SJCRH30 (cell line): ENCODE results near the gene PRKAG3. TPM values are rescaled to one million over a fixed set of nuclear protein-coding genes. Genes with fewer than 3 reads are reported as not detected.

ENCODE experiments used
- DNase-seq, 2 experiments: peaks; one replicate each; pipeline ENCODE4 v3.0.0-alpha.2; 2015 to 2020
- H3K27ac ChIP-seq: fragments of 250-450 bp; sonication (Bioruptor Pico); 2 replicates; pipeline ENCODE4 v1.5.1; 2020; ENCODE audit warnings: mild to moderate bottlenecking, moderate library complexity
- H3K27me3 ChIP-seq: fragments of 250-450 bp; sonication (Bioruptor Pico); 2 replicates; pipeline ENCODE4 v1.5.1; 2020; ENCODE audit warnings: mild to moderate bottlenecking, moderate library complexity
- H3K36me3 ChIP-seq: fragments of 250-450 bp; sonication (Bioruptor Pico); 2 replicates; pipeline ENCODE4 v1.5.1; 2020; ENCODE audit warnings: mild to moderate bottlenecking, moderate library complexity
- H3K4me1 ChIP-seq: fragments of 250-450 bp; sonication (Bioruptor Pico); 2 replicates; pipeline ENCODE4 v1.5.1; 2020; ENCODE audit warnings: mild to moderate bottlenecking, moderate library complexity
- H3K4me3 ChIP-seq: fragments of 250-450 bp; sonication (Bioruptor Pico); 2 replicates; pipeline ENCODE4 v1.5.1; 2020; ENCODE audit warnings: mild to moderate bottlenecking, moderate library complexity
- H3K9me3 ChIP-seq: fragments of 250-450 bp; sonication (Bioruptor Pico); replicated peaks from 2 replicates; pipeline ENCODE4 v1.5.1; 2020; ENCODE audit warnings: mild to moderate bottlenecking, moderate library complexity
- total RNA-seq: library from RNA; depleted of rRNA; stranded (reverse); fragments of >200 nt; shearing (Covaris generic); gene quantifications from 2 replicates; pipeline ENCODE4 v1.2.3, GENCODE V29; 2014

The PRKAG3 gene
- total RNA-seq, 1 experiment from 2014 or later: 0.16 TPM

GRCh38 chr2:218871345-218872302 is 40.0 kb upstream of the PRKAG3 start:
- no peak overlapping the region for H3K27ac ChIP-seq
- H3K36me3 ChIP-seq: no peaks in the 10 kb centered on the region
- no peaks in the 10 kb centered on the region for H3K27me3 ChIP-seq
- H3K4me1 ChIP-seq: peaks cover 3% of the 10 kb centered on the region
- no peak for DNase-seq
- no peaks in the 10 kb centered on the region for H3K9me3 ChIP-seq
- no peak overlapping the region for H3K4me3 ChIP-seq

- Histone ChIP-seq H3K36me3 (no peaks in the 10 kb centered on the region), H3K4me3 (no peak overlapping the region), H3K9me3 (no peaks in the 10 kb centered on the region), H3K27me3 (no peaks in the 10 kb centered on the region), H3K27ac (no peak overlapping the region), H3K4me1 (no peaks in the 10 kb centered on the region)
- DNase-seq: no peak
Measured at GRCh38 chr2:218870984-218871344, 39.4 kb upstream of the PRKAG3 start.

GRCh38 chr2:218869064-218869463 is 37.5 kb upstream of the PRKAG3 start:
- no peak overlapping the region for H3K4me3 ChIP-seq
- H3K27me3 ChIP-seq: no peaks in the 10 kb centered on the region
- H3K4me1 ChIP-seq: no peaks in the 10 kb centered on the region
- no peaks in the 10 kb centered on the region for H3K9me3 ChIP-seq
- H3K36me3 ChIP-seq: no peaks in the 10 kb centered on the region
- DNase-seq: no peak
- no peak overlapping the region for H3K27ac ChIP-seq

- Histone ChIP-seq H3K27me3 (no peaks in the 10 kb centered on the region), H3K4me3 (no peak overlapping the region), H3K36me3 (no peaks in the 10 kb centered on the region), H3K4me1 (no peaks in the 10 kb centered on the region), H3K9me3 (no peaks in the 10 kb centered on the region), H3K27ac (no peak overlapping the region)
- no peak for DNase-seq
Measured at GRCh38 chr2:218867900-218868299, 36.3 kb upstream of the PRKAG3 start.

GRCh38 chr2:218865999-218866398 is 34.4 kb upstream of the PRKAG3 start:
- H3K9me3 ChIP-seq: no peaks in the 10 kb centered on the region
- no peaks in the 10 kb centered on the region for H3K36me3 ChIP-seq
- H3K27me3 ChIP-seq: no peaks in the 10 kb centered on the region
- no peak overlapping the region for H3K4me3 ChIP-seq
- no peak for DNase-seq
- no peak overlapping the region for H3K27ac ChIP-seq
- H3K4me1 ChIP-seq: no peaks in the 10 kb centered on the region; the same call in 1 of the 2 replicates

GRCh38 chr2:218865396-218865795 is 33.8 kb upstream of the PRKAG3 start:
- no peak for DNase-seq
- H3K4me3 ChIP-seq: no peak overlapping the region
- H3K27me3 ChIP-seq: peaks cover 2% of the 10 kb centered on the region; the same call in 1 of the 2 replicates
- no peak overlapping the region for H3K27ac ChIP-seq
- no peaks in the 10 kb centered on the region for H3K9me3 ChIP-seq
- peaks cover 2% of the 10 kb centered on the region; the same call in 1 of the 2 replicates for H3K4me1 ChIP-seq
- H3K36me3 ChIP-seq: no peaks in the 10 kb centered on the region

GRCh38 chr2:218863021-218863520 is 31.5 kb upstream of the PRKAG3 start:
- no peaks in the 10 kb centered on the region for H3K9me3 ChIP-seq
- H3K27ac ChIP-seq: no peak overlapping the region
- H3K36me3 ChIP-seq: no peaks in the 10 kb centered on the region
- DNase-seq: no peak
- H3K27me3 ChIP-seq: peaks cover 12% of the 10 kb centered on the region; the same call in 1 of the 2 replicates
- H3K4me1 ChIP-seq: peaks cover 7% of the 10 kb centered on the region; the same call in 1 of the 2 replicates
- H3K4me3 ChIP-seq: no peak overlapping the region

- H3K36me3 ChIP-seq: no peaks in the 10 kb centered on the region
- DNase-seq: no peak
- no peak overlapping the region for H3K4me3 ChIP-seq
- peaks cover 12% of the 10 kb centered on the region; the same call in 1 of the 2 replicates for H3K27me3 ChIP-seq
- peaks cover 14% of the 10 kb centered on the region for H3K4me1 ChIP-seq
- no peaks in the 10 kb centered on the region for H3K9me3 ChIP-seq
- no peak overlapping the region for H3K27ac ChIP-seq
Measured at GRCh38 chr2:218861645-218862318, 30.2 kb upstream of the PRKAG3 start.

GRCh38 chr2:218860950-218861381 is 29.4 kb upstream of the PRKAG3 start:
- Histone ChIP-seq H3K4me1 (peaks cover 22% of the 10 kb centered on the region), H3K9me3 (no peaks in the 10 kb centered on the region), H3K36me3 (no peaks in the 10 kb centered on the region), H3K27me3 (peaks cover 12% of the 10 kb centered on the region; the same call in 1 of the 2 replicates), H3K27ac (no peak overlapping the region), H3K4me3 (no peak overlapping the region)
- peak; percentile 94 to 98 for DNase-seq

- DNase-seq: peak in 1 of 2 experiments; percentile 22
- Histone ChIP-seq H3K4me3 (peak overlapping the region; percentile 49), H3K27ac (no peak overlapping the region), H3K9me3 (no peaks in the 10 kb centered on the region), H3K36me3 (no peaks in the 10 kb centered on the region), H3K27me3 (peaks cover 12% of the 10 kb centered on the region; the same call in 1 of the 2 replicates), H3K4me1 (peaks cover 30% of the 10 kb centered on the region)
Measured at GRCh38 chr2:218859988-218860831, 28.6 kb upstream of the PRKAG3 start.

GRCh38 chr2:218859556-218859987 is 28.0 kb upstream of the PRKAG3 start, which contains the start of gene WNT6:
Gene WNT6 (plus strand): TSS chr2:218859805. CDS start chr2:218860038, 233 bp downstream.
- DNase-seq: peak in 1 of 2 experiments; percentile 29
- H3K4me1 ChIP-seq: peaks cover 31% of the 10 kb centered on the region
- no peaks in the 10 kb centered on the region for H3K9me3 ChIP-seq
- H3K27me3 ChIP-seq: peaks cover 12% of the 10 kb centered on the region; the same call in 1 of the 2 replicates
- H3K36me3 ChIP-seq: no peaks in the 10 kb centered on the region
- no peak within 1 kb of the TSS for H3K27ac ChIP-seq
- H3K4me3 ChIP-seq: peak within 1 kb of the TSS; percentile 49

GRCh38 chr2:218858671-218859555 is 27.3 kb upstream of the PRKAG3 start:
- peak overlapping the region; percentile 22; the same call in 1 of the 2 replicates for H3K4me3 ChIP-seq
- DNase-seq: no peak
- H3K4me1 ChIP-seq: peaks cover 31% of the 10 kb centered on the region
- peaks cover 12% of the 10 kb centered on the region; the same call in 1 of the 2 replicates for H3K27me3 ChIP-seq
- no peak overlapping the region for H3K27ac ChIP-seq
- H3K36me3 ChIP-seq: no peaks in the 10 kb centered on the region
- H3K9me3 ChIP-seq: no peaks in the 10 kb centered on the region

GRCh38 chr2:218858138-218858445 is 26.5 kb upstream of the PRKAG3 start:
- Histone ChIP-seq H3K9me3 (no peaks in the 10 kb centered on the region), H3K36me3 (no peaks in the 10 kb centered on the region), H3K4me3 (no peak overlapping the region), H3K27me3 (peaks cover 12% of the 10 kb centered on the region; the same call in 1 of the 2 replicates), H3K27ac (no peak overlapping the region), H3K4me1 (peaks cover 31% of the 10 kb centered on the region)
- DNase-seq: no peak
